Glutamatergic neuron (in vitro differentiated cells): ENCODE results near the gene DUSP22. TPM values are rescaled to one million over a fixed set of nuclear protein-coding genes. Genes with fewer than 3 reads are reported as not detected.

Experiments used
- DNase-seq: peaks from one replicate; pipeline ENCODE4 v3.0.0; 2022
- H3K27ac Mint-ChIP-seq: one replicate; pipeline ENCODE4 v1.8.0; 2020; ENCODE audit warnings: mild to moderate bottlenecking, mixed read lengths, inconsistent platforms; ENCODE audit not compliant: unreplicated experiment
- H3K27me3 Mint-ChIP-seq: one replicate; pipeline ENCODE4 v1.8.0; 2020; ENCODE audit warnings: mild to moderate bottlenecking, moderate library complexity, mixed read lengths, inconsistent platforms; ENCODE audit not compliant: unreplicated experiment
- H3K36me3 Mint-ChIP-seq: one replicate; pipeline ENCODE4 v1.8.0; 2020; ENCODE audit warnings: mild to moderate bottlenecking, mixed read lengths, inconsistent platforms; ENCODE audit not compliant: unreplicated experiment
- H3K4me1 Mint-ChIP-seq: one replicate; pipeline ENCODE4 v1.8.0; 2020; ENCODE audit warnings: mild to moderate bottlenecking, low read depth, mixed read lengths, inconsistent platforms; ENCODE audit not compliant: unreplicated experiment
- H3K4me3 Mint-ChIP-seq: one replicate; pipeline ENCODE4 v1.8.0; 2020; ENCODE audit warnings: mild to moderate bottlenecking, mixed read lengths, inconsistent platforms; ENCODE audit not compliant: unreplicated experiment
- H3K9me3 Mint-ChIP-seq: one replicate; pipeline ENCODE4 v1.8.0; 2020; ENCODE audit warnings: mild to moderate bottlenecking, moderate library complexity, mixed read lengths, inconsistent platforms; ENCODE audit not compliant: unreplicated experiment
- total RNA-seq: library from RNA; stranded (reverse); fragmentation: NEBNext Ultra II Directional; extraction: Animal tissue kit (Norgen Biotek cat#: 25700); gene quantifications from one replicate; pipeline ENCODE4 v1.2.1, GENCODE V29; 2021; ENCODE audit not compliant: unreplicated experiment
- TF ChIP-seq, protein P1 (sequence below): fragments of 200-600 bp; sonication (generic); IDR thresholded peaks from one replicate; pipeline ENCODE4 v1.5.0; 2021; ENCODE audit not compliant: partially characterized antibody, unreplicated experiment

DUSP22 gene
- total RNA-seq, 1 donor from 2014 or later = 40.4 TPM

GRCh38 chr6:343960-344815 lies 51.9 kb downstream of the DUSP22 start:
- Mint-ChIP-seq H3K27me3 (peaks cover 12% of the 10 kb centered on the region), H3K27ac (no peak overlapping the region), H3K36me3 (peaks cover 7% of the 10 kb centered on the region), H3K4me1 (no peaks in the 10 kb centered on the region), H3K9me3 (peaks cover 24% of the 10 kb centered on the region), H3K4me3 (no peak overlapping the region)
- DNase-seq = no peak
- TF ChIP-seq, protein P1, sequence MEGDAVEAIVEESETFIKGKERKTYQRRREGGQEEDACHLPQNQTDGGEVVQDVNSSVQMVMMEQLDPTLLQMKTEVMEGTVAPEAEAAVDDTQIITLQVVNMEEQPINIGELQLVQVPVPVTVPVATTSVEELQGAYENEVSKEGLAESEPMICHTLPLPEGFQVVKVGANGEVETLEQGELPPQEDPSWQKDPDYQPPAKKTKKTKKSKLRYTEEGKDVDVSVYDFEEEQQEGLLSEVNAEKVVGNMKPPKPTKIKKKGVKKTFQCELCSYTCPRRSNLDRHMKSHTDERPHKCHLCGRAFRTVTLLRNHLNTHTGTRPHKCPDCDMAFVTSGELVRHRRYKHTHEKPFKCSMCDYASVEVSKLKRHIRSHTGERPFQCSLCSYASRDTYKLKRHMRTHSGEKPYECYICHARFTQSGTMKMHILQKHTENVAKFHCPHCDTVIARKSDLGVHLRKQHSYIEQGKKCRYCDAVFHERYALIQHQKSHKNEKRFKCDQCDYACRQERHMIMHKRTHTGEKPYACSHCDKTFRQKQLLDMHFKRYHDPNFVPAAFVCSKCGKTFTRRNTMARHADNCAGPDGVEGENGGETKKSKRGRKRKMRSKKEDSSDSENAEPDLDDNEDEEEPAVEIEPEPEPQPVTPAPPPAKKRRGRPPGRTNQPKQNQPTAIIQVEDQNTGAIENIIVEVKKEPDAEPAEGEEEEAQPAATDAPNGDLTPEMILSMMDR = no peak

DNA sequence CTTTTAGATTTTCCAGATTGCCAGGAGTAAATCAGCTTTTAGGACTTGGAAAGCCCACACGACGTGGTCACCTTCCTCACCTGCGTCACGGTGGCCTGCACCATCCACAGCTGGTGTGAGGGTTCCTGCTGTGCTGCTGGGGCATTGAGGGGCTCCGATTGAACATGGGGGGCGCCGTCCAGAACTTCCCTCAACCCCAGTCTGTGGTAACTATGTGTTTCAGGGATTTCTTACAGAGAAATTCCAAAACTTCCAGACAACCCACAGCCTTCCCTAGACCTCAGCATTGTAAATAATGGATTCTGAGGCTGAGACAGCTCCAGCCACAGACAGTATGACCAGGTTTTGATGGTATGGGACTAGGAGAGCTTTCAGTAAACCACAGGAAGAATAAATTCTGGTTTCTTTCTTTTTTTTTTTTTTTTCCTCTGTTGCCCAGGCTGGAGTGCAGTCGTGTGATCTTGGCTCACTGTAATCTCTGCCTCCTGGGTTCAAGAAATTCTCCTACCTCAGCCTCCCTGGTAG lies 52.6 kb downstream of the DUSP22 start:
- Mint-ChIP-seq H3K36me3 (peaks cover 9% of the 10 kb centered on the region), H3K4me3 (no peak overlapping the region), H3K9me3 (peaks cover 29% of the 10 kb centered on the region), H3K27me3 (peaks cover 13% of the 10 kb centered on the region), H3K27ac (no peak overlapping the region), H3K4me1 (no peaks in the 10 kb centered on the region)
- DNase-seq = no peak
- TF ChIP-seq, protein P1 = no peak

- H3K36me3 Mint-ChIP-seq = peaks cover 9% of the 10 kb centered on the region
- TF ChIP-seq, protein P1 = no peak
- H3K4me3 Mint-ChIP-seq = no peak overlapping the region
- no peaks in the 10 kb centered on the region for H3K4me1 Mint-ChIP-seq
- peaks cover 31% of the 10 kb centered on the region for H3K9me3 Mint-ChIP-seq
- no peak overlapping the region for H3K27ac Mint-ChIP-seq
- H3K27me3 Mint-ChIP-seq = peaks cover 17% of the 10 kb centered on the region
- no peak for DNase-seq
These were observed 53.6 kb downstream of the DUSP22 start for GRCh38 chr6:345747-346385.

DNA sequence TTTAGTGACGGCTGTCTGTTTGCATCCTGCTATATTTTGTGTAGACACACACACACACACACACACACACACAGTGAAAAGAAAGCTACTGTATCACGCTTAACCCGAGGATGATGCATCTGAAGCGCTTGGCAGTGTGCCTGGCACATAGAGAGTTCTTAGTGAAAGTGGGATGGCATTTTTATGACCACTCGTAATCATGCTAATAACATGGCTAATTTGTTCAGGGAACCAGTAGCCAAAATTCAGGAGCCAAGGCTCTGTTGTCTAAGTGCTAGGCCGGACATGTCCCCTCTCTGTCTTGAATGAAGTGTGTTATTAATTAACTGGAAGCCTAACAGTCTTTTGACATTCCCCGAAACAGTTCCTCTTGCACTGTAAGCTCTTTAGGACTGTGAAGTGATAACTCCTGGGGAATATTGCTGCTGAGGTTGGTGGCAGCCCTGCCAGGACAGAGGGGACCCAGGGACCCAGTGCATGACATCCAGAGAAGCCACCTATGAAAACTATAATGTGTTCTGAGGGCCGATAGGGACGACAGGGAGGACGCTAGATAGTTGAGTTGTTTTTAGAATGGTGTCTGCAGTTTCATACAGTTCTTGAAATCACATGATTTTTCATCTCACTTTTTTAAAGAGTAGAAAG lies 54.2 kb downstream of the DUSP22 start:
- no peak for DNase-seq
- Mint-ChIP-seq H3K27ac (no peak overlapping the region), H3K36me3 (peaks cover 9% of the 10 kb centered on the region), H3K27me3 (peaks cover 17% of the 10 kb centered on the region), H3K9me3 (peaks cover 35% of the 10 kb centered on the region), H3K4me1 (no peaks in the 10 kb centered on the region), H3K4me3 (no peak overlapping the region)
- TF ChIP-seq, protein P1 = no peak
